Measurements from ENCODE around the gene NCOR2.

NCOR2 gene

GRCh38 chr12:124558313-124558712 is 9.1 kb downstream of the NCOR2 start:
- no peak for DNase-seq

- DNase-seq, result no peak
These were observed 9.7 kb downstream of the NCOR2 start for GRCh38 chr12:124557518-124558223.

- no peak for DNase-seq
These were observed 10.4 kb downstream of the NCOR2 start for GRCh38 chr12:124556896-124557501.

- no peak for DNase-seq
These were observed 11.3 kb downstream of the NCOR2 start for GRCh38 chr12:124556074-124556466.

GRCh38 chr12:124555168-124556073 is 12.0 kb downstream of the NCOR2 start:
- DNase-seq, result no peak

GRCh38 chr12:124554429-124555029 is 12.9 kb downstream of the NCOR2 start:
- no peak for DNase-seq

- no peak for DNase-seq
These were observed 13.5 kb downstream of the NCOR2 start for GRCh38 chr12:124553862-124554428.

GRCh38 chr12:124551268-124552144 is 15.9 kb downstream of the NCOR2 start:
- no peak for DNase-seq

GRCh38 chr12:124550123-124551089 is 17.0 kb downstream of the NCOR2 start:
- no peak for DNase-seq

GRCh38 chr12:124549629-124550028 is 17.8 kb downstream of the NCOR2 start:
- no peak for DNase-seq

- peak; percentile 73 for DNase-seq
These were observed 18.5 kb downstream of the NCOR2 start for GRCh38 chr12:124548854-124549378.

- DNase-seq, result no peak
These were observed 19.8 kb downstream of the NCOR2 start for GRCh38 chr12:124547626-124548025.

- DNase-seq, result no peak
These were observed 21.6 kb downstream of the NCOR2 start for GRCh38 chr12:124545508-124546418.

GRCh38 chr12:124544983-124545382 is 22.4 kb downstream of the NCOR2 start:
- no peak for DNase-seq

GRCh38 chr12:124544311-124544970 is 23.0 kb downstream of the NCOR2 start:
- DNase-seq, result no peak

- peak; percentile 64 for DNase-seq
These were observed 23.7 kb downstream of the NCOR2 start for GRCh38 chr12:124543590-124544310.

GRCh38 chr12:124543052-124543589 is 24.3 kb downstream of the NCOR2 start:
- DNase-seq, result no peak
